UCSD-AML1 (cell line): ENCODE results near the gene MCMBP.
"Not testable (repeated sequence)": the region's sequence is repeated elsewhere in the genome, so short reads cannot be mapped to it uniquely, and the experiment has no call there.

Experiments
- DNase-seq: peaks from one replicate; lab custom pipeline; 2025; ENCODE audit not compliant: unreplicated experiment; lab: John Stamatoyannopoulos, UW

MCMBP gene, protein sequence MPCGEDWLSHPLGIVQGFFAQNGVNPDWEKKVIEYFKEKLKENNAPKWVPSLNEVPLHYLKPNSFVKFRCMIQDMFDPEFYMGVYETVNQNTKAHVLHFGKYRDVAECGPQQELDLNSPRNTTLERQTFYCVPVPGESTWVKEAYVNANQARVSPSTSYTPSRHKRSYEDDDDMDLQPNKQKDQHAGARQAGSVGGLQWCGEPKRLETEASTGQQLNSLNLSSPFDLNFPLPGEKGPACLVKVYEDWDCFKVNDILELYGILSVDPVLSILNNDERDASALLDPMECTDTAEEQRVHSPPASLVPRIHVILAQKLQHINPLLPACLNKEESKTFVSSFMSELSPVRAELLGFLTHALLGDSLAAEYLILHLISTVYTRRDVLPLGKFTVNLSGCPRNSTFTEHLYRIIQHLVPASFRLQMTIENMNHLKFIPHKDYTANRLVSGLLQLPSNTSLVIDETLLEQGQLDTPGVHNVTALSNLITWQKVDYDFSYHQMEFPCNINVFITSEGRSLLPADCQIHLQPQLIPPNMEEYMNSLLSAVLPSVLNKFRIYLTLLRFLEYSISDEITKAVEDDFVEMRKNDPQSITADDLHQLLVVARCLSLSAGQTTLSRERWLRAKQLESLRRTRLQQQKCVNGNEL

DNA sequence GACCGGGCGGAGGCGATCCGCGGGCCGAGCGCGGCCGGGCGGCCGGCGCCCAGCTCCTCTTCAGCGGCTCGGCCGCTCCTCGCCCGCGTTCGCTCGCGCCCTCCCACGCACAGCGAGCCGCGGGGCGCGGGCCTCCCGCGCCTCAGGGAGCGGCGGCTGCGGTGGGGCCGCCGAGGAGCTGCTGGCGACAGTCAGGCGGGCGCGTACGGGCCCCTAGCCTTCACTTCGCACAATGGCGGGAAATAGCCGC is at the start of gene MCMBP:
MCMBP (minus strand) TSS at position 234 of the 250 bp plus-strand sequence. CDS start 259 bp downstream, outside the sequence.
- no peak for DNase-seq

DNA sequence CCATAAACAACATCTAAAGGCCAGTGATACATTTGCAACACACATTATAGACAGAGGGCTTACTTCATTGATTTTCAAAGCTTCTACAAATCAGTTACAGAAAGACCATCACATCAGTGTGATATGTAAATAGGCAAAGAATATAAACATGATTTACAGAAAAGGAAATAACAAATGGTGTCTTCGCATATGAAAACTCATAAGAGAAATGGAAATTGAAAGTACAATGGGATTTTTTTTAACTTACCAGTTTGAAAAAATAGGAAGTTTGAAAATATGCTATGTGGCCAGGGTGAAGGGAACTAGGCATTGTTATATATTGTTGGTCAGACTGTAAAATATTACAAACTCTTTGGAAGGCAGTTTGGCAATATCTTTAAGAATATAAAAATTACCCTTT is 47.2 kb upstream of the MCMBP start:
- no peak for DNase-seq

DNA sequence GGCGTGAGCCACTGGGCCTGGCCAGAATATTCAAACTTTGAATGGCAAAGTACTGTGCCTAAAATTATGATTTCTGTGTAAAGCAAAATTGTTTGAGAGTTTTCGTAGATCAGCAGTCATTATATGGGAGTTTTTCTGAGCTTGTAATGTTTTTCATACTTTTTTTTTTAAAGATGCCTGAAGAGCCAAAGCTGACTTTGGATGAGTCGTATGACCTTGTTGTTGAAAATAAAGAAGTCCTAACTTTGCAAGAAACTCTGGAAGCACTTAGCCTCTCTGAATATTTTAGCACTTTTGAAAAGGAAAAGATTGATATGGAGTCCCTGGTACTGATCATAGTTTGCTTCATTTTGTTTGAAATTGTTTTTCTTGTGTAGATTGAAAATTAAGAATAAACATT is 46.6 kb upstream of the MCMBP start:
- DNase-seq = no peak

DNA sequence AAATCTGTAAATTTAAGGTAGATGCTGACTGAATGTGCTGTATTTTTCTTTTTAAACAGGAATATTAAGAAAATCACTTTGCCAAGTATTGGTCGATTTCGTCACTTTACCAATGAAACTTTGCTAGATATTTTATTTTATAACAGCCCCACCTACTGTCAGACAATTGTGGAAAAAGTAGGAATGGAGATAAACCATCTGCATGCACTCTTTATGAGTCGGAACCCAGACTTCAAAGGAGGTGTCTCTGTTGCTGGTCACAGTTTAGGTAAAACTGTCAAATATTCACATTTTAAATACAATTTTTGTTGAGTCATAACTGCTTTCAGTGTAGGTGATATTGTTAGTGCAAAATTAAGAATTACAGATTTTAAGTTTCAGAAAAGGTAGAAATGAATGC is 45.1 kb upstream of the MCMBP start:
- DNase-seq = no peak

DNA sequence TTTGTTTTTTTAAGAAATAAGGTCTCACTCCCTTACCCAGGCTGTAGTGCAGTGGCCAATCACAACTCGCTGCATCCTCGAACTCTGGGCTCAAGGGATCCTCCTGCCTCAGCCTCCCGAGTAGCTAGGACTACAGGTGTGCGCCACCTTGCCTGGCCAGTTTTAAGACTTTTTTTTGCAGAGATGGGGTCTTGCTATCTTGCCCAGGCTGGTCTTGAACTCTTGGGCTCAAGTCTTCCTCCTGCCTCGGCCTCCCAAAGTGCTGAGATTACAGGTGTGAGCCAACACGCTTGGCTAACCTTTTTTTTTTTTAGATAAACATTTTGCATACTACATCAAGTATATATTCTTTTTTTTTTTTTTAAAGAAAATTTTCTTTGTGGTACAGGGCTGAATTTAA is 38.0 kb upstream of the MCMBP start:
- DNase-seq = no peak

DNA sequence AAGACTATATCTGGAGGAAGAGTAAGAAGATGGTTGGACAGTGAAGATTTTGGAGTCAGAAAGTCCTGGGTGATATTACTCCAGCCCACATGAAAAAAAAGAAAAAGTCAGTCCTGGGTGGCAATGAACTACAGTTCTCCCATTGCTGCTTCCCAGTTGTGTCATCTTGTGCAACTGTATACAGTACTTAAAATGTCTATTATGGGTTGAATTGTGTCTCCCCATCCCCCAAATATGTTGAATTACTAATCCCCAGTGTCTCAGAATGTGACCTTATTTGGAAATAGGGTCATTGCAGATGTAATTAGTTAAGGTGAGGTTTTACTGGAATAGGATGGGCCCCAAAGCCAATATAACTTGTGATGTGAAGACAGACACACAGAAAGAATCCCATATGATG is 35.5 kb upstream of the MCMBP start:
- DNase-seq = no peak

DNA sequence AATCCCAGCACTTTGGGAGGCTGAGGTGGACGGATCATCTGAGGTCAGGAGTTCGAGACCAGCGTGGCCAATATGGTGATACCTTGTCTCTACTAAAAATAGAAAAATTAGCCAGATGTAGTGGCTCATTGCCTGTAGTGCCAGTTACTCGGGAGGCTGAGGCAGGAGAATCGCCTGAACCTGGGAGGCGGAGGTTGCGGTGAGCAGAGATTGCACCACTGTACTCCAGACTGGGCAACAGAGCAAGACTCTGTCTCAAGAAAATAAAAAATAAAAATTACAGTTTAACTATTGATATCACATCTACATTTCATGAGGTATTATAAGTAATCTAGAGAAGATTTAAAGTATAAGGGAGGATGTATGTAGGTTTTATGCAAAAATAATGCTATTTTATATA is 35.1 kb upstream of the MCMBP start:
- DNase-seq = not testable (repeated sequence)

DNA sequence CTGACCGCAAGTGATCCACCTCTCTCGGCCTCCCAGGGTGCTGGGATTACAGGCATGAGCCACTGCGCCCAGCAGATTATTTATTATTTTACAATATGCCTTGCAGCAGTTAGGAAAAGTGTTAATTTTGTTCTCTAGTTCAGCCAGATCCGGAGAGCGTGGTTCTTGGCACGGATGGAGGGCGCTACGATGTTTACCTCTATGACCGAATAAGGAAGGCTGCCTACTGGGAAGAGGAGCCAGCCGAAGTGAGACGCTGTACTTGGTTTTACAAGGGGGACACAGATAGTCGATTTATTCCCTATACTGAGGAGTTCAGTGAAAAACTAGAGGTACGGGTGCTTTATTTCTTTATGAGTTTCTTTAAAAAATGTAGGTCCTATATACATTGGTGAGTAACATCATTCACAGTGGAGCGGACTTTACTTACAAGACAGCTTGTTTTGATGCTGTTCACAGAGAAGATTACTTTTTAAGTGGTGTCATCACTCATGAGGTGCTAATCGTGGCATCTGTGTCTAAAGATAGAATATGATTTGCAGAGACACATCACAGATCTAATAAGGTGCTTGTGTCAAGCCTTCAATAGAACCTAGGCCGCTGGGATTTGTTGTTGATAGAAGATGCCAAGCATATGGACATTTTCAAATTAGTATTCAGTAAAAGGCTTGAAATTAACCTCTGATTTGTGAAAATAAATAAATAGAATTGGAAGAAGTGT is 31.5 kb upstream of the MCMBP start:
- DNase-seq = no peak

DNA sequence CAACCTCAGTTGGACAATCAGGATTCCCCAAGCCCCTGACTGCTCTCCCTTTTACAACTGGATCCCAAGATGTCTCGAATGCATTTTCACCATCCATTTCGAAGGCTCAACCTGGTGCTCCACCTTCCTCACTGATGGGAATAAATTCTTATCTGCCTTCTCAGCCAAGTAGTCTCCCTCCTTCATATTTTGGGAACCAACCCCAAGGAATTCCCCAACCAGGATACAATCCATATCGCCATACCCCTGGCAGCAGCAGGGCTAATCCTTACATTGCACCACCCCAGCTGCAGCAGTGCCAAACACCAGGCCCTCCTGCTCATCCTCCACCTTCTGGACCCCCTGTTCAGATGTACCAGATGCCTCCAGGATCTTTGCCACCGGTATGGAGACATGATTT is 25.9 kb upstream of the MCMBP start:
- DNase-seq = no peak

DNA sequence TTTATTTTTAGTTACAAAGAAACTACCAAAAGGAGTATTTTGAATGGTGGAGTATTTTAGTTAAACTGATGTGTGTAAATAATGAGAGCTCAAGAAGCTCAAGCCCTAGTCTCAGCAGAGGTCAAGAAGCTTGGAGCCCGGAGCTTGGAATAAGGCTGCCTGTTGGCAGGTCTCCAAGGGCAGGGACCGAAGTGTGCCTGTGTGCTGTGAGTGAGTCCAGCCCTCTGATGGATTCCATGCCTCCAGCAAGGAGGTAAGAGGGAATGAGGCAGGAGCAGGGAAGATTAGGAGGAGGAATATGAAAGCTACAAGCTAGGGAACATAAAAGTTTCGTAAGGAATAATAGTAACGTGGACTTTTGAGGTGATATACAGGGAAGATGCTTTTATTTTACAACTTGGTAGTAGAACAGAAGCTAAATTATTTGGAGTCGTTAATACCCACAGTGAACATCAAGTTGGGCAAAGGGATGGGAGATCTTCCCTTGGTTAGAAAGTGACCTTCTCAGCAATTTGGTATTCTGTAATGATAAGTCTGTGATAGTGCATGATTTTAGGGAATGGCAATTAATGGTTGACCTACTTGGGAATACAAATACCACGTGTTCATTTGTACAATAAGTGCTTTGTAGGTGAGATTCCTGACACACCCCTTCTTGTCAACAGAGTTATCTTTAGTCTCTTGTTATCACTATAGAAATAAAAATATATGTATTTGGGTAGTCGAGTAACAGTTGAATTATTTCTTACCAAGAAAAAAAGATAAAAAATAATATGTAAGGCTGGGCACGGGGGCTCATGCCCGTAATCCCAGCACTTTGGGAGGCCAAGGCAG is 24.5 kb upstream of the MCMBP start:
- no peak for DNase-seq

DNA sequence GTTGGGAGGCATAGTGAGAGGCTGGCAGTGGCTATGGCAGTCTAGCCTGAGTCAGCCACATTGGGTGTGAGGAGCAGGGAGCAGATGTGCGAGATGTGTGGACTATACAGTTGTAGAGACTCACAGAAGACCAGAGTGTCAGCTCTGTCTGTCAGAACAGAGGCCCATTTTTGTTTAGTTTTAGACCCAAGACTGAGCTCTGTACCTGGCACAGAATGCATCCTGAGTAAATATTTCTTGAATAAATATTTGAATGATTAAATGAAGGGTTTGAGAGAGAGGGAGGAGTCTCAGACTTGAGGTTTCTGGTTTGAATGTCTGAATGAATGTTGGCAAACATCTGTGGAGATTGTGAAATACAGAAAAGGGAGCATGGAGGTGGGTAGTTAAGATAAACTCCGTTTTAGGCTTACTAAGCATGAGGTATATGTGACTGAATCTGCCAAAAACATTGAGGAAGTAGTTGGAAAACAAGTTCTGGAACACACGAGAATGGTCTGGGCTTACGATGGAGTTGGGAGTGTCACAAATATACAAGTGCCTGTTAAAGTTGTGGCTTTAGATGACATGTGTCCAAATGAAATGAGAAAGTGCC is 23.5 kb upstream of the MCMBP start:
- no peak for DNase-seq

DNA sequence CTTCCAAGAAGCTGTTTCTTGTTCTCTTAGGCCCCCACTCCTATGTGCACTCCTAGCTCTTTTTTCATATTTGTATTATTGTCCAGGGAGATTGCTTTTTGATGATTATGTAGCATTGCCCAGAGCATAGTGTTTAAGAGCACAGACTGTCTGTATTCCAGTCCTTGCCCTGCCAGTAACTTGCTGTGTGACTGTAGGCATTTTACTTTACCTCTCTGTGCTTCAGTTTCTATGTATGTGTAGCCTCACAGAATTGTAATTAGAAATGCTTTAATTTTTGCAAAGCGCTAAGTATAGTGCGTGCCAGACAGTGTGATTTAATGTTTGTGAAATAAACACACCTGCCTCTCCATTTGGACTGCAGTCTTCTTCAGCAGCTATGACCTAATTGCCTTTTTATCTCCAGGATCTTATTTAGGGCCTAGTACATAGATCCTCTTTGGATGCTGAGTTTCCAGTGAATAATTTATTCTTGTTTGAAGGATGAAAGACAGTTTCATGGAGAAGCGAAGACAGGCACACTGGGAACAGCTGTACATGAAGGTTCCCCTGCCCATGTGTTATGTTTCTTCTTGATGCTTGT is 21.3 kb upstream of the MCMBP start:
- no peak for DNase-seq

DNA sequence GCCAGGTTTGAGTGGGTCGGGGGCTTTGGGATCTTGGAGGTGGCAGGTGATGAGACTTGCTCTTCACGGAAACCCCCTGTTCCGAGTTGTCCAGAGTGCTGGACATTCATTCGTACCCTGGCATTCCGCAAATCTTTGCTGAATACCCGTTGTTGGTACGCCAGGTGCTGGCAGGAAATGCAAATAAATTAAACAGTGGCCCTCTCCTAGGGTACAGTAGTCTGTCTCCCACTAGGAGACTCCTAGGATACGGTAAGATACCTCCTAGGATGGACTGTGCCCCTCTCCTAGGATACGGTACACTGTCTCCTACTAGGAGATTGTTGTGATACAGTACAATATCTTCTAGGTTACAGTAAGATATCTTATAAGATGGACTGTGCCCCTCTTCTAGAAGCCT is 20.4 kb upstream of the MCMBP start:
- DNase-seq = no peak

DNA sequence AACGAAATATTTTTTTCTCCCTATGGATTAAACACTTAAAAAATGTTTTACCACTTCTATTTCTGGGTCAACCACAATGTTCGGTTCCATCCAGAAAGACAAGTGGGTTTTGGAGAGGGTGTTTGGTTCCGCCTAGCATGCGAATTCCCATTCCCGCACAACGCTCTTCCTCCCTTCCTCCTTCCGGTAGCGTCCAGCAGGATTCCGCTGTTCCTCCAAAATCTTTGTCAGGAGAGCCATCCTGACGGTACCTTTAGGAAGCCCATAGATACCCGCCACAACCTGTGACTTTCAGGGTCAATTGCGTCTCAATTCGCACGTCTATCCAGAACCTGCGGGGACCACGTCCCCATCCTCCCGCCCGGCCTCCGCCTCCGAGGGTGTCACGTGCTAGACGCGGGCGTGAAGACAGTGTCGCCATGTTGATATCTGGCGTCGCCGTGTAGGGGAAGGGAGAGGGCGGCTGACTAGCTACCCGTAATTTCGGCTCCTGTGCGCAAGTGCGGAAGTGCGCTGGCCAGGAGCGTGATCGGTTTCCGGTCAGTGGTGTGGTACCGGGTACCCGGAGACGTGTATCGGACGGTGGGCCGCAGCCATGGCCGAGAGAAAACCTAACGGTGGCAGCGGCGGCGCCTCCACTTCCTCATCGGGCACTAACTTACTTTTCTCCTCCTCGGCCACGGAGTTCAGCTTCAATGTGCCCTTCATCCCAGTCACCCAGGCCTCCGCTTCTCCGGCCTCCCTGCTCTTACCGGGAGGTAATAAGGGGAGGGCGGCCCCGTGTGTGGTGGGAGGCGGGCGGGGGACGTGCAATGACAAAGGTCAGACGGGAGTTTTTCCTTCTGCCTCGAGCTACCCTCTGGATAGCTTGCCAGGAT is 19.8 kb upstream of the MCMBP start, which contains the start of gene SEC23IP:
SEC23IP (plus strand) TSS at position 543 of the 878 bp plus-strand sequence; CDS start at position 596, 53 bp downstream.
- DNase-seq = peak; percentile 93

DNA sequence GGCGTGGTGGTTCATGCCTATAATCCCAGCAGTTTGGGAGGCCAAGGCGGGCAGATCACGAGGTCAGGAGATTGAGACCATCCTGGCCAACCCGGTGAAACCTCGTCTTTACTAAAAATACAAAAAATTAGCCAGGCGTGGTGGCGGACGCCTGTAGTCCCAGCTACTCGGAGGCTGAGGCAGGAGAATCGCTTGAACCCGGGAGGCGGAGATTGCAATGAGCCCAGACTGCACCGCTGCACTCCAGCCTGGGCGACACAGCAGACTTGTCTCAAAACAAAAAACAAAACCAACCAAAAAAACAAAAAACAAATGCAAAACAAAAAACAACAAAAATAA is 19.2 kb upstream of the MCMBP start:
- DNase-seq = not testable (repeated sequence)

DNA sequence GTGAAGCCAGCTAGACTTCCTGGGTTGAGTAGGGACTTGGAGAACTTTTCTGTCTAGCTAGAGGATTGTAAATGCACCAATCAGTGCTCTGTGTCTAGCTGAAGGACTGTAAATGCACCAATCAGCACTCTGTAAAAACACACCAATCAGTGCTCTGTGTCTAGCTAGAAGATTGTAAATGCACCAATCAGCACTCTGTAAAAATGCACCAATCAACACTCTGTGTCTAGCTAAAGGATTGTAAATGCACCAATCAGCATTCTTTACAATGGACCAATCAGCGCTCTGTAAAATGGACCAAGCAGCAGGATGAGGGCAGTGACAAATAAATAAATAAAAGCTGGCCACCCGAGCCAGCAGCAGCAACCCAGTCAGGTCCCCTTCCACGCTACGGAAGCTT is 17.7 kb upstream of the MCMBP start:
- DNase-seq = not testable (repeated sequence)

DNA sequence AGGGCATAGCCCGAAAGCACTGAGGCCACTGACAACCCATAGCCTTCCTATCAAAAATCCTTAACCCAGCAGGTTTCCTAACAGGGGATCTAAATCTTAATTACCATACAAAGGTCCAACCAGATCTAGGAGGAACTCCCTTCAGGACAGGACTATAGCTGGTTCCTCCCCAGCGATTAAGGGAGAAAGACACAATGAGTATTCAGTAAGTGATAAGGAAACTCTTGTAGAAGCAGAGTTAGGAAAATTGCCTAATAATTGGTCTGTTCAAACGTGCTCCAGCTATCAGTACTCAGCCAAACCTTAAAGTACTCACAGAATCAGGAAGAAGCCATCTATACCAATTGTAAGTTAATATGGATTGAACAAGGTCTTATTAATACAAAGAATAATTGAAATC is 16.6 kb upstream of the MCMBP start:
- DNase-seq = not testable (repeated sequence)

DNA sequence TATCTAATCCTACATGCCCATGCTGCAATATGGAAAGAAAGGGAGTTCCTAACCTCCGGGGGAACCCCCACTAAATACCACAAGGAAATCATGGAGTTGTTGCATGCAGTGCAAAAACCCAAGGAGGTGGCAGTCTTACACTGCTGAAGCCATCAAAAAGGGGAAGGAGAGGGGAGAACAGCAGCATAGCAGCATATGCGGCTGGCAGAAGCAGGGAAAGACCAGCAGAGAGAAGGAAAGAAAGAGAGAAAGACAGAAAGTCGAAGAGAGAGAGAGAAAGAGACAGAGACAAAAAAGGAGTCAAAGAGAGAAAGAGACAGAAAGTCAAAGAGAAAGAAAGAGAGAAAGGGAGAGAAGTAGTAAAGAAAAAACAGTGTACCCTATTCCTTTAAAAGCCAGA is 16.1 kb upstream of the MCMBP start:
- not testable (repeated sequence) for DNase-seq

DNA sequence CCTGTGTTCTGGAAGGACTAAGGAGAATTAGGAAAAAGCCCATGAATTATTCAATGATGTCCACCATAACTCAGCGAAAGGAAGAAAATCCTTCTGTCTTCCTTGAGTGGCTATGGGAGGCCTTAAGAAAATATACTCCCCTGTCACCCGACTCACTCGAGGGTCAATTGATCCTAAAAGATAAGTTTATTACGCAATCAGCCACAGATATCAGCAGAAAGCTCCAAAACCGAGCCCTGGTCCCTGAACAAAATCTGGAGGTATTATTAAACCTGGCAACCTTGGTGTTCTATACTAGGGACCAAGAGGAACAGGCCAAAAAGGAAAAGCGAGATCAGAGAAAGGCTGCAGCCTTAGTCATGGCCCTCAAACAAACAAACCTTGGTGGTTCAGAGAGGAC is 13.4 kb upstream of the MCMBP start:
- not testable (repeated sequence) for DNase-seq
